WTC11 (cell line): ENCODE measurements around the gene RABEPK. TPM values are rescaled to one million over a fixed set of nuclear protein-coding genes. Genes with fewer than 3 reads are reported as not detected.

ENCODE experiments used
- AFF4 ChIP-seq: sonication (generic); formaldehyde crosslinking; IDR thresholded peaks from 2 replicates; pipeline ENCODE4 v1.8.1; 2023; ENCODE audit warnings: mild to moderate bottlenecking, missing genetic modification reagents, borderline replicate concordance
- ATF1 ChIP-seq: sonication (generic); formaldehyde crosslinking; IDR thresholded peaks from 2 replicates; pipeline ENCODE4 v1.8.1; 2023; ENCODE audit warnings: mild to moderate bottlenecking, moderate library complexity, missing genetic modification reagents
- CTCF ChIP-seq: fragments of 200-600 bp; IDR thresholded peaks from 2 replicates; pipeline ENCODE4 v1.8.0; 2022; ENCODE audit warnings: antibody characterized with exemption
- E2F4 ChIP-seq: sonication (generic); formaldehyde crosslinking; IDR thresholded peaks from 2 replicates; pipeline ENCODE4 v1.8.1; 2022; ENCODE audit warnings: low read depth, mild to moderate bottlenecking, moderate library complexity, missing genetic modification reagents, borderline replicate concordance
- E2F5 ChIP-seq: sonication (generic); formaldehyde crosslinking; IDR thresholded peaks from 2 replicates; pipeline ENCODE4 v1.8.1; 2022; ENCODE audit warnings: mild to moderate bottlenecking, moderate library complexity, missing genetic modification reagents
- EMX1 ChIP-seq: fragments of 250-450 bp; sonication (Bioruptor Pico); IDR thresholded peaks from 2 replicates; pipeline ENCODE4 v1.8.0; 2021; ENCODE audit warnings: mild to moderate bottlenecking
- ETV6 ChIP-seq: sonication (generic); formaldehyde crosslinking; IDR thresholded peaks from 2 replicates; pipeline ENCODE4 v1.8.1; 2022; ENCODE audit warnings: mild to moderate bottlenecking, missing genetic modification reagents
- FOXJ3 ChIP-seq: sonication (generic); formaldehyde crosslinking; IDR thresholded peaks from 2 replicates; pipeline ENCODE4 v1.9.0; 2021; ENCODE audit warnings: missing genetic modification reagents, mild to moderate bottlenecking, borderline replicate concordance
- FOXP1 ChIP-seq: sonication (generic); formaldehyde crosslinking; IDR thresholded peaks from 2 replicates; pipeline ENCODE4 v1.8.0; 2022; ENCODE audit warnings: missing genetic modification reagents, mild to moderate bottlenecking, moderate library complexity, borderline replicate concordance
- GTF2I ChIP-seq: fragments of 250-450 bp; sonication (Bioruptor Pico); conservative IDR thresholded peaks from 2 replicates; pipeline ENCODE4 v1.4.0; 2021; ENCODE audit warnings: mild to moderate bottlenecking
- JAZF1 ChIP-seq: fragments of 250-450 bp; sonication (Bioruptor Pico); IDR thresholded peaks from 2 replicates; pipeline ENCODE4 v1.9.0; 2021; ENCODE audit warnings: moderate library complexity, mild to moderate bottlenecking, inconsistent platforms
- MAX ChIP-seq: sonication (generic); formaldehyde crosslinking; IDR thresholded peaks from 2 replicates; pipeline ENCODE4 v1.8.0; 2022; ENCODE audit warnings: mild to moderate bottlenecking, missing genetic modification reagents
- NFATC4 ChIP-seq: fragments of 250-450 bp; sonication (Bioruptor Pico); IDR thresholded peaks from 2 replicates; pipeline ENCODE4 v1.9.0; 2021; ENCODE audit warnings: mild to moderate bottlenecking
- PRRX2 ChIP-seq: fragments of 250-450 bp; sonication (Bioruptor Pico); IDR thresholded peaks from 2 replicates; pipeline ENCODE4 v1.8.0; 2021; ENCODE audit warnings: mild to moderate bottlenecking
- SP1 ChIP-seq: sonication (generic); formaldehyde crosslinking; conservative IDR thresholded peaks from 2 replicates; pipeline ENCODE4 v1.8.1; 2022; ENCODE audit warnings: missing genetic modification reagents
- TEAD1 ChIP-seq: sonication (generic); formaldehyde crosslinking; IDR thresholded peaks from 2 replicates; pipeline ENCODE4 v1.8.0; 2022; ENCODE audit warnings: mild to moderate bottlenecking, missing genetic modification reagents
- ZNF121 ChIP-seq: sonication (generic); formaldehyde crosslinking; IDR thresholded peaks from 2 replicates; pipeline ENCODE4 v1.8.0; 2023; ENCODE audit warnings: missing genetic modification reagents
- ZNF232 ChIP-seq: sonication (generic); formaldehyde crosslinking; IDR thresholded peaks from 2 replicates; pipeline ENCODE4 v1.8.0; 2022; ENCODE audit warnings: mild to moderate bottlenecking, missing genetic modification reagents
- ZNF317 ChIP-seq: sonication (generic); formaldehyde crosslinking; IDR thresholded peaks from 2 replicates; pipeline ENCODE4 v1.8.1; 2023; ENCODE audit warnings: low read depth, mild to moderate bottlenecking, moderate library complexity, missing genetic modification reagents, borderline replicate concordance
- ZNF396 ChIP-seq: fragments of 250-450 bp; sonication (Bioruptor Pico); IDR thresholded peaks from 2 replicates; pipeline ENCODE4 v1.8.0; 2021; ENCODE audit warnings: mild to moderate bottlenecking, moderate library complexity, borderline replicate concordance
- total RNA-seq: library from RNA; stranded (reverse); gene quantifications from 3 replicates; pipeline ENCODE4 v1.2.3, GENCODE V29; 2021
- TF ChIP-seq, protein P1 (sequence below): sonication (generic); formaldehyde crosslinking; IDR thresholded peaks from 2 replicates; pipeline ENCODE4 v1.8.0; 2023; ENCODE audit warnings: missing genetic modification reagents, mild to moderate bottlenecking, borderline replicate concordance
- TF ChIP-seq, protein P2 (sequence below): sonication (generic); formaldehyde crosslinking; IDR thresholded peaks from 2 replicates; pipeline ENCODE4 v1.8.0; 2022; ENCODE audit warnings: mild to moderate bottlenecking, missing genetic modification reagents

The RABEPK gene
- total RNA-seq, 1 experiment from 2014 or later: 25.5 TPM

GRCh38 chr9:125241000-125241862 lies 40.9 kb downstream of the RABEPK start, which contains the start of gene HSPA5 (continued):
- TF ChIP-seq FOXP1: peak; percentile 64
- TF ChIP-seq CTCF: no peak
- TF ChIP-seq NFATC4 (CRISPR knock-in tag): 0 out of 2 replicates have a peak, but pooled peaks have one; percentile 35
- TF ChIP-seq ZNF396 (CRISPR knock-in tag): no peak
- no peak for TF ChIP-seq E2F4
- no peak for TF ChIP-seq E2F5 (CRISPR knock-in tag)
- TF ChIP-seq MAX (CRISPR knock-in tag): peak; percentile 54; the same call in 1 of the 2 replicates
- TF ChIP-seq ZNF232 (CRISPR knock-in tag): peak; percentile 19
- TF ChIP-seq EMX1 (CRISPR knock-in tag): no peak
- no peak for TF ChIP-seq JAZF1 (CRISPR knock-in tag)
- TF ChIP-seq, protein P1, sequence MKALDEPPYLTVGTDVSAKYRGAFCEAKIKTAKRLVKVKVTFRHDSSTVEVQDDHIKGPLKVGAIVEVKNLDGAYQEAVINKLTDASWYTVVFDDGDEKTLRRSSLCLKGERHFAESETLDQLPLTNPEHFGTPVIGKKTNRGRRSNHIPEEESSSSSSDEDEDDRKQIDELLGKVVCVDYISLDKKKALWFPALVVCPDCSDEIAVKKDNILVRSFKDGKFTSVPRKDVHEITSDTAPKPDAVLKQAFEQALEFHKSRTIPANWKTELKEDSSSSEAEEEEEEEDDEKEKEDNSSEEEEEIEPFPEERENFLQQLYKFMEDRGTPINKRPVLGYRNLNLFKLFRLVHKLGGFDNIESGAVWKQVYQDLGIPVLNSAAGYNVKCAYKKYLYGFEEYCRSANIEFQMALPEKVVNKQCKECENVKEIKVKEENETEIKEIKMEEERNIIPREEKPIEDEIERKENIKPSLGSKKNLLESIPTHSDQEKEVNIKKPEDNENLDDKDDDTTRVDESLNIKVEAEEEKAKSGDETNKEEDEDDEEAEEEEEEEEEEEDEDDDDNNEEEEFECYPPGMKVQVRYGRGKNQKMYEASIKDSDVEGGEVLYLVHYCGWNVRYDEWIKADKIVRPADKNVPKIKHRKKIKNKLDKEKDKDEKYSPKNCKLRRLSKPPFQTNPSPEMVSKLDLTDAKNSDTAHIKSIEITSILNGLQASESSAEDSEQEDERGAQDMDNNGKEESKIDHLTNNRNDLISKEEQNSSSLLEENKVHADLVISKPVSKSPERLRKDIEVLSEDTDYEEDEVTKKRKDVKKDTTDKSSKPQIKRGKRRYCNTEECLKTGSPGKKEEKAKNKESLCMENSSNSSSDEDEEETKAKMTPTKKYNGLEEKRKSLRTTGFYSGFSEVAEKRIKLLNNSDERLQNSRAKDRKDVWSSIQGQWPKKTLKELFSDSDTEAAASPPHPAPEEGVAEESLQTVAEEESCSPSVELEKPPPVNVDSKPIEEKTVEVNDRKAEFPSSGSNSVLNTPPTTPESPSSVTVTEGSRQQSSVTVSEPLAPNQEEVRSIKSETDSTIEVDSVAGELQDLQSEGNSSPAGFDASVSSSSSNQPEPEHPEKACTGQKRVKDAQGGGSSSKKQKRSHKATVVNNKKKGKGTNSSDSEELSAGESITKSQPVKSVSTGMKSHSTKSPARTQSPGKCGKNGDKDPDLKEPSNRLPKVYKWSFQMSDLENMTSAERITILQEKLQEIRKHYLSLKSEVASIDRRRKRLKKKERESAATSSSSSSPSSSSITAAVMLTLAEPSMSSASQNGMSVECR (CRISPR knock-in tag): peak; percentile 89; the same call in 1 of the 2 replicates
- TF ChIP-seq SP1 (CRISPR knock-in tag): peak; percentile 71
- TF ChIP-seq PRRX2: peak; percentile 52; the same call in 1 of the 2 replicates
- TF ChIP-seq GTF2I (CRISPR knock-in tag): no peak
- TF ChIP-seq AFF4: no peak
- TF ChIP-seq TEAD1: peak; percentile 32; the same call in 1 of the 2 replicates
- TF ChIP-seq ZNF317 (CRISPR knock-in tag): no peak
- TF ChIP-seq ZNF121 (CRISPR knock-in tag): no peak
- peak; percentile 28; the same call in 1 of the 2 replicates for TF ChIP-seq ETV6 (CRISPR knock-in tag)
- TF ChIP-seq, protein P2, sequence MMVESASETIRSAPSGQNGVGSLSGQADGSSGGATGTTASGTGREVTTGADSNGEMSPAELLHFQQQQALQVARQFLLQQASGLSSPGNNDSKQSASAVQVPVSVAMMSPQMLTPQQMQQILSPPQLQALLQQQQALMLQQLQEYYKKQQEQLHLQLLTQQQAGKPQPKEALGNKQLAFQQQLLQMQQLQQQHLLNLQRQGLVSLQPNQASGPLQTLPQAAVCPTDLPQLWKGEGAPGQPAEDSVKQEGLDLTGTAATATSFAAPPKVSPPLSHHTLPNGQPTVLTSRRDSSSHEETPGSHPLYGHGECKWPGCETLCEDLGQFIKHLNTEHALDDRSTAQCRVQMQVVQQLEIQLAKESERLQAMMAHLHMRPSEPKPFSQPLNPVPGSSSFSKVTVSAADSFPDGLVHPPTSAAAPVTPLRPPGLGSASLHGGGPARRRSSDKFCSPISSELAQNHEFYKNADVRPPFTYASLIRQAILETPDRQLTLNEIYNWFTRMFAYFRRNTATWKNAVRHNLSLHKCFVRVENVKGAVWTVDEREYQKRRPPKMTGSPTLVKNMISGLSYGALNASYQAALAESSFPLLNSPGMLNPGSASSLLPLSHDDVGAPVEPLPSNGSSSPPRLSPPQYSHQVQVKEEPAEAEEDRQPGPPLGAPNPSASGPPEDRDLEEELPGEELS (CRISPR knock-in tag): 0 out of 2 replicates have a peak, but pooled peaks have one; percentile 44
- no peak for TF ChIP-seq FOXJ3 (CRISPR knock-in tag)
- peak; percentile 38 for TF ChIP-seq ATF1 (CRISPR knock-in tag)
